ENCODE data around the gene CTNND2.

CTNND2 gene

GRCh38 chr5:11704916-11705315, 199.3 kb downstream of the CTNND2 start:
- ChIA-PET CTCF (no interaction called here), POLR2A (no interaction called here)
- no peak for TF ChIP-seq CTCF (IDR thresholded peaks at IDR 0.05; ENCODE audit: insufficient read depth, low read length, missing control alignments)
- H3K4me3 ChIP-seq (ENCODE audit: low read depth, low read length) = no peak overlapping the region
- no peak for DNase-seq (ENCODE audit: low read depth, low spot score)

GRCh38 chr5:11700391-11700790, 203.9 kb downstream of the CTNND2 start:
- DNase-seq (ENCODE audit: low read depth, low spot score) = no peak

GRCh38 chr5:11692636-11693035, 211.6 kb downstream of the CTNND2 start:
- ChIA-PET CTCF (no interaction called here), POLR2A (no interaction called here)
- no peak overlapping the region for H3K4me3 ChIP-seq (ENCODE audit: low read depth, low read length)
- no peak for TF ChIP-seq CTCF (IDR thresholded peaks at IDR 0.05; ENCODE audit: insufficient read depth, low read length, missing control alignments)
- no peak for DNase-seq (ENCODE audit: low read depth, low spot score)

More at GRCh38 chr5:11700391-11700790, 203.9 kb downstream of the CTNND2 start:
- ChIA-PET POLR2A (no interaction called here), CTCF (no interaction called here)
- no peak for TF ChIP-seq CTCF (IDR thresholded peaks at IDR 0.05; ENCODE audit: insufficient read depth, low read length, missing control alignments)
- H3K4me3 ChIP-seq (ENCODE audit: low read depth, low read length) = no peak overlapping the region

- no peak overlapping the region for H3K4me3 ChIP-seq (ENCODE audit: low read depth, low read length)
- POLR2A ChIA-PET = no interaction called here
- DNase-seq (ENCODE audit: low read depth, low spot score) = no peak
- TF ChIP-seq CTCF (IDR thresholded peaks at IDR 0.05; ENCODE audit: insufficient read depth, low read length, missing control alignments) = no peak
- CTCF ChIA-PET = no interaction called here
These were observed 216.7 kb downstream of the CTNND2 start for GRCh38 chr5:11687498-11687897.

GRCh38 chr5:11684607-11685006, 219.6 kb downstream of the CTNND2 start:
- no peak for TF ChIP-seq CTCF (IDR thresholded peaks at IDR 0.05; ENCODE audit: insufficient read depth, low read length, missing control alignments)
- CTCF ChIA-PET = no interaction called here
- POLR2A ChIA-PET = no interaction called here
- no peak for DNase-seq (ENCODE audit: low read depth, low spot score)
- no peak overlapping the region for H3K4me3 ChIP-seq (ENCODE audit: low read depth, low read length)

- POLR2A ChIA-PET = no interaction called here
- no peak for TF ChIP-seq CTCF (IDR thresholded peaks at IDR 0.05; ENCODE audit: insufficient read depth, low read length, missing control alignments)
- CTCF ChIA-PET = no interaction called here
- no peak overlapping the region for H3K4me3 ChIP-seq (ENCODE audit: low read depth, low read length)
- DNase-seq (ENCODE audit: low read depth, low spot score) = no peak
These were observed 220.6 kb downstream of the CTNND2 start for GRCh38 chr5:11683666-11684065.
